Hippocampal formation (tissue), 2 donors: ENCODE results near the gene CABYR.
A peak's percentile ranks its signal among the peaks of the same experiment; 100 is the strongest.

Source experiments
- DNase-seq, 2 donors: peaks; one replicate each; lab custom pipeline; 2025; lab: John Stamatoyannopoulos, UW

Gene CABYR

DNA sequence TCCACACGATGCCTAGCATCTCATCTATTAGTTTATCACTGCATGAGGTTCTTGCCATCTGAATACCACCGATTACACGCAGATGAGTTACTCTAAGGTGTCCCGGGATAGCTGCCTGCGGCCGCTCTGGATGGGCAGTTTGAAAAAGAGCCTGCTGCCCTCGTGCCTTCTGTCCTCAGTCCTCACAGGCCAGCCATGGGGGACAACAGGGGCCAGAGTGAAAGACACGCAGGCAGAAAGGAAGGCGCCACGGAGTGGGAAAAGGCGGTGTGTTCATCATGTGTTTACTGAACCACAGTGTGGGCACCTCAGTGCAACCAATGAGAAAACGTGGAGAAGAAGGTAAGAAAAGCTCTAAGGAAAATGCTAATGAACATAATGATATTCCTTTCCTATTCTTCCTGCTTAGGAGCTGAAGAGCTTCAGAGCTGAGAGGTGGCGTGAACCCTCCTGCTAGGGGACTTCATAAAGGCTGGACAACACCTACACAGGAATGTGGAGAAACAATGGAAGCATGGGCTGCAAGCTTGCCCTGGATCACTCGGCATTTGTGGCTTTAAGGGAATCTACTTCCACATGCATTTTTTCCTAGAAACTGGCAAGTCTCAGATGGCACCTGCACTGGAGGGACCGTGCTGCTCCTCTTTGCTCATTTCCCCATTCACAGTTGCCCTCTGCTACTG lies 50.9 kb downstream of the CABYR start:
- no peak for DNase-seq

DNA sequence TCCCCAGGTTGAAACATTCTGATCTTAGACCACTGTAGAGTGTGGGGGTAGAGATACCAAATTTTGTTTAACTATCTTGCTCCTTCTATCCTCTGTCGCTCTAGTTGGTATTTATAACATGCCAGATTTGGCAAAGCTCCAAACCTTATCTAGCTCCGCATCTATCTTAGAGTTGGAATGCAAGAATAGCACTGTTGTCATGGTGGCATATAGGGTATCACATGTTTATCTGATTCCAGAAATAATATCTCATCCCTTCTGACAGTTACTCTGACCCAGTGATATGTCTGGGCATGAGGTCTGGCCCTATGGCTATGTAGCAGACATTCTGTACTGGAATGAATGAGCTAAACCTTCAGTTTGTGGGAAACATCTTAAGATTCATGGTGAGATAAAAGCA lies 51.7 kb downstream of the CABYR start:
- no peak for DNase-seq

DNA sequence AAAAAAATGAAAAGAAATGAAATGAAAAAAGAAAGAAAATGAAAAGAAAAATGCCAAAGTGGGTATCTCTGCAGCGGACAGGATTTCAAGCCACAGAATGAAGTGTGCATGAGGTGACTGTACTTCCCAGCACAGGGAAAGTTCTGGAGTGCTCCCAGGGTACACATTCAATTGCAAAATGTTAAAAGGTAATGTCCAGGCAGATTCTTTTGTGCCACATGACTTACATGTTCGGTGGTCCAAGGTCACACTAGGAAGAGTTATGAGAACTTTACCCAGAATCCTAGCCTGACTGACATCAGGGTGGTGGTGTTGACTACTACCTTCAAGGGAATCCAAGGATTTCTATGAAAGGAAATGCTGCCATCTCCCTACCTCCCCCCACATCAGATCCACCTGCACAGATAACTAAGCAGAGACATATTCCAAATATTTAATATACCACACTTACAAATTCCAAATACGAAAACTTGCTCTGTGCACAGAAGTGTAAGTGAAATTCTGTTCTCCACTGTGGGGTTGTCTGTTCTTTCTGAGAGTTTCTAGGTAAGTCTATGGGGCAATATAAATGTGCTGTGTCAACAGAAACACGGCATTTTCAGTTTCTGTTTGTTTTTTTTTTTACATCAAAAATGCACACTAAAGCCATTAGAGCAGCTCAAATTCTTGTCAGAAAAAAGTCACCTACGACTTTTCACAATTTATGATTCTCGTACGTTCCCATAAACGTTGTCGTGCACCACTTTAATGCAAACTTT lies 56.6 kb downstream of the CABYR start:
- DNase-seq, result no peak

DNA sequence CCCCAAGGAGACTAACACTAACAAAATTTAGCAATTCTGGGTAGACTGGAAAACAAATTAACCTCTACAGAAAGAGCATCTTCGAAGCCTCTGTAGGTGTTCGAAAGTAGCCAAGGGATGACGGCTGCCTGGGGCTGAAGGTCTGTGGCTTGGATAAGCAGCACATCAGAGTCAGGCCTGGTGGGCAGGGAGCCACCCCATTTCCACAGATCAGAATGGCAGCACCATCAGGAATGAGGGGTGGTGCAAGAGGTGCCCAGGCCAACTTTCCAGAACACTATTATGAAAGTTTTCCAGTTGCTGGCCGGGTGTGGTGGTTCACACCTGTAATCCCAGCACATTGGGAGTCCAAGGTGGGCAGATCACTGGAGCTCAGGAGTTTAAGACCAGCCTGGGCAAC lies 57.9 kb downstream of the CABYR start:
- DNase-seq, result no peak

DNA sequence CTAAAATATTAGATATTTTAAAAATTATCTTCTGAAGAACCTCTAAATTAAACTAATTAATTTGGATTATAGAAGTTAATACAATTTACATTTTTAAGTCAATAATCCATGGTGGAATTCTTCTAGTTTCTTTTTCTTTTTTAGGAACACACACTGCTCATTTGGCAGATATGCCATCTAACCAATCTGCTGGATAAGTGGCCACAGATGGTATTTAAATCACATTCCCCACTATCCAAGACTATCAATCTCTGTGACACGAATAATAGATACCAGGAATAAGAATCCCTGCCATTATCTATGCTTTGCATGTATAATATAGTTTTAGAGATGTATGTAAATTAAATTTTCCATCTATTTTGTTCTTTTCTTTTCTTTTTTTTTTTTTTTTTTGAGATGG lies 58.5 kb downstream of the CABYR start:
- no peak for DNase-seq

DNA sequence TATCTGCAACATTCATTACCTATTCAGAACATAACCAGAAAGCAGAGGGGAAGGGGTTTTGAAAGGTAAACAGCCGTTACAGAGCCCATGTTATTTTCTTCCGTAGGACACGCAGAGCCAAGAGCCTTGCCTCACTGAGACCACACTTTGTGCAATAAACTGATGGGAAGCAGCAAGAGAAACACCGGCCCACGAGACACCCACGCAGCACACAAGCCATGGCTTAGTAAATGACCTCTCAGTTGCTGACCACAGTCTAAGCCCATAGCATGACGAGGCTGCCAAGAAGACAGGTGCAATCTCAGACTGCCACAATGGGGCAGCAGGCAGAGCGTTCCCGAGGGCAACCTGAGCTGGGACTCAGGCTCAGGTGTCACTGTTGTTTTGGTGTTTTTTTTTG lies 59.6 kb downstream of the CABYR start:
- DNase-seq, result no peak

DNA sequence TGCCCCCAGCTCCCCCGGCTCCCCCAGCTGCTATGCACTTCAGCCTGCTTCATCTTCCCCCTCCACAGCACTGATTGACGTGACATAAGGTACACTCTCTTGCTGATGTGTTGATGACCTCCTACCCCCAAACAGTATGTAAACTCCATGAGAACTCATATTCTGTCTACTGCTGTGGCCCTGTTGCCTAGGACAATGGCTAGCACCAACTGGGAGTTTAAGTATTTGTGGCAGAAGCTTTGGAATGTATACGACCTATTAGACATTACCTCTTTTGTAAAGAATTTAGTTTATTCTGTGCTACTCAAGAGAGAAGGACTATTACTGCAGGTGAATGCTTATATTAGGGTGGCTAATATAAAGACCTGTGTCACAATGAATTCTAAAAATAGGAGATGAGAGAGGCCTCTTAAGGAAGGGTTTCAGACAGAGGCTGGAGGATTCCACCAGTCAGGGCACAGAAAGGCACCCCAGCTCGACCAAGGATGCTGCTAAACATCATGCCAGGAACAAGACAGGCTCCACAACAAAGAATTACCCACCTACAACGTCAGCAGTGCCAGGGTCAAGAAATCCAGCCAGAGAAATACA lies 60.6 kb downstream of the CABYR start:
- DNase-seq, result no peak

DNA sequence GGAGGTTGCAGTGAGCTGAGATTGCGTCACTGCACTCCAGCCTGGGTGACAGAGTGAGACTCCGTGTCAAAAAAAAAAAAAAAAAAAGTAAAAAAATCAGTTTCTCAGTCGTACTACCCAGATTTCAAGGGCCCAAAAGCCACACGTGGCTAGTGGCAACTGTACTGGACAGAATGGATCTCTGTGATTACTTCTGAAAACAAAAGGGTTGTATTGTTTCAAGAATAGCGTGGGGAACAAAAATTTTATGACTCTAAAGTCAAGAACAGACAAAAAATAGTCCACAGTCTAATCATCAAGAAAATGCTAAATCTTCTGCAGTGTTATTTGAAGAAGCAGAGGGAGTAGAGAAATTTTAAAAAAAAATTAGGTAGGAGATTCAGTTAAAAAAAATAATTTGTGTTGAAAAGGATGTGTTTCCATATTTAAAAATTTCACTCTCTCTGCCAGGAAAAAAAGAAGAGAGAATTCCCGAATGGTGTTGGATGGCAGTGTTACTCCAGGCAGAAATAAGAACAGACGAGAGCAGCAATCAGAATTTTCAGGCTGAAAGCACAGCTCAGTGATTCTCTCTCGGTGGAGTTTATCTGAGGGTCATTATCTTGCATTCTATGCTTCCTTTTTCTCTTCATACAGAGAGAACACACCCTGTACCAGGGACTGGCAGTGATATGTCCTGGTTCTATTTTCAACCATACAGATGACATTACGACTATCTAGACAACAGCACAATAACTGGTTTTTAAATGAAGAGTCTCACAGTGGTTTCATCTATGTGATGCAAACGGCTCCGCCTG lies 61.8 kb downstream of the CABYR start:
- DNase-seq, result peak; percentile 62 to 84

DNA sequence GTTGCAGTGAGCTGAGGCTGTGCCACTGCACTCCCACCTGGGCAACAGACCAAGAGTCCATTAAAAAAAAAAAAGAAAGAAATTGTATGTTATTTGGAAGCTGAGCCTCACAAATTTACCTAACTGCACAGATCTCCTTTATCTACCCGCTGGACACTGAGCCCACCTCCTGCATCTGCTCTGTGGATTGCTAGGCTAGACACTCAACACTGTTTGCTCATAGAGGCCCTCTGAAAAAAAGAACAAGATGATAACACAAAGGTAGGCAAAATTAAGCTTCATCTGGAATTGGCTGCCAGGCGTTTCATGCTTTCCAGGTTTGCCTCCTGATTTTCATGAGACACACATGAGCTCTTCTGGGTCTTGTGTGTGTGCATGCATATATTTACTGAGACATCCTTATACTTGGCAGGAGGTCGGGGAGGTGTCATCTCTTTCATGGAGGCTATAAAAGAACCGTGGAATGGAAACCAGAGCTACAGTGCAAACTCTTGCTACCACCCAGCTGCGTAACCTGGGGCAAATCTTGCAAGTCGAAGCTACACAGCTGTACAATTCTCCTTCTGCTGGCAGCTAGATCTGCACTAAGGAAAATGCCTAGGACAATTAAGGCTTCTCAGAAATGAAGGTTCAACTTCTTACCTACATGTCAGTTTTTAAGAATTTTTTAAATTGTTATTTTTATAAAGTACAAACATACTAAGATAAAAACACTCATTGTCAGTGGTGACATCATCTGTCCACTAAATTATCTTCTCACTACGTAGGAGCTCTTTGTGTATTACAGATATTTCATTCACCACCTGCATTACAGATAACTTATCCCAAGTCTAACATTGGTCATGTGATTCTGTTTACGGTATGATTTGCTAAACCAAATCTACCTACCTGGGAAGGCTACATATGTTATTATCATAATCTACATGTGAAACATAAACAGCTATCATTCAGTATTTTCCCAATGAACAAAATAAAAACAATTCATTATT lies 63.1 kb downstream of the CABYR start:
- no peak for DNase-seq

DNA sequence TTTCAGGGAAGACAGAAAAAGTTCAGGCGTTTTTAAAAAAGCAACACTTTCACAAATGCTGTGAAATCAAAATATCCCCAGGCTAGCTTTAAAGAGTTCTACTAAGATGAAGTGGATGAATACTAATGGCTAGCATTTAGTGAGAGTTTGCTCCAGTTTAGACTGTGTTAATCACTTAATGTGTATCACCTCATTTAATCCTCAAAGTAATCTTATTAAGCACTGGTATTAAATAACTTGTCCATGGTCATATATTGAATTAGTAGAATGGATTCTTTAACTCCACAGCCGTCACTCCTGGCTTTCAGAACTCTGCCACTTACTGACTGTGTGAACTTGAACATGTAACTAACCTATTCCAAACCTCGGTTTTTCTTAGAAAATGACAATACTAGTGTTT lies 66.0 kb downstream of the CABYR start:
- no peak for DNase-seq

DNA sequence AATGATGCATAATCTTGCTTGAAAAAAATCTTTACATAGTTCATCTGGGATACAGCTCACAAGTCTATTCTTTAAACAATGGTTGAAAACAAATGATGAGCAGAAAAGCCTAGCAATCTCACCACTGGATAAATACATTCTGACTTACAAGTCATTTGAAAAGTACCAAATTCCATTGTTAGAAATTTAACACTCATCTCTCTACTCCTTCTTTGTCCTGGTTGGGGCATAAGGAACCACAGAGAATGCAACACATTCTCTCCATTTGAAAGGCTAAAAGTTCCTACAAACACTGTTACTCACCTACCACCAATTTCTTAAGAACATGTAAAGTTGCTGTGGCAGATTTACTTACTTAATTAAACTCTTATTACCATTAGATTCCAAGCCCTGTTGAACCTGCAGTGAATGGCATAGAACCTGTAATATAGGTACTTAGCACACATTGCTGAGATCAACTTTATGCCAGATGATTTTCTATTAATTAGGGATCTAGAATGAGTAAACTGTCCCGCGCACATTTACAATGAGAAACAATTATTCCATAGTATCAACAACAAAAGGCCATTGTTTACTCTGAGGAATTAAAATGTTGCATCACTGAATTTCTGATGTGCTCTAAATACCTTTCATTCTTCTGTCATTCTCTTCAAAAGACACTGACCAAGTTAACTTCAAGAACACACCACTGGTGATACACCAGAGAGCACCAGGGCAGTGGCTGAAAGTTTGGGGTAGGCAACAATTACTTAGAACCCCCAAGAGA lies 69.6 kb downstream of the CABYR start:
- no peak for DNase-seq

DNA sequence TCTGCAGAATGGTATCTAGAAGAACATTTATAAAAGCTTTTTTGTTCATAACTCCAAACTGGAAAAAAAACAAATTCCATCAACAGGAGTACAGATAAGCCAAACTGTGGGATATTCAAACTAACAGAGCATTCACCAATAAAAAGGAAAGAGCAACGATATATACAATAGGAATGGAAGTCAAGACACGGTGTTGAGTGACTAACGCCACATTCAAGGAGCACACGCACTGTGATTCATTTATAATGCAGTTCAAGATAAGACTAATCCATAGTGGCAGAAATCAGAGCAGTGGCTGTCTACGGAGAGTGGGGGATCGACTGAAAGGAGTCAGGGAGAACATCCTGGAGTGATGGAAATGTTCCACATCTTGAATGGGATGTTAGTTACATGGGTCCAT lies 70.7 kb downstream of the CABYR start:
- no peak for DNase-seq
